SK-N-SH (cell line): ENCODE data around the gene FAT3. TPM values are rescaled to one million over a fixed set of nuclear protein-coding genes. Genes with fewer than 3 reads are reported as not detected.

Source experiments
- CTCF ChIA-PET: fragments of 300-600, 350-600 bp; formaldehyde crosslinking; extraction: SDS; loops from one replicate; lab custom pipeline; 2021; lab: Yijun Ruan, JAX
- POLR2A ChIA-PET: fragments of 350-600 bp; sonication (Branson Sonifier 250); formaldehyde crosslinking; extraction: SDS; loops from one replicate; lab custom pipeline; 2020; ENCODE audit warnings: antibody characterized with exemption, inconsistent platforms; lab: Yijun Ruan, JAX
- DNase-seq: peaks from one replicate; pipeline ENCODE4 v3.0.0; 2012
- H2AFZ ChIP-seq: fragments of 200-600 bp; sonication (generic); 2 replicates; pipeline ENCODE4 v1.8.1; 2016; ENCODE audit warnings: antibody characterized with exemption, mild to moderate bottlenecking, low read depth
- H3F3A ChIP-seq: fragments of 200-600 bp; sonication (generic); replicated peaks from 2 replicates; pipeline ENCODE3; 2016; ENCODE audit warnings: antibody characterized with exemption, mild to moderate bottlenecking; ENCODE audit not compliant: insufficient read depth
- H3K27ac ChIP-seq, 2 experiments: fragments of 200-500 bp in 1 of 2; fragments of 200-600 bp in 1 of 2; sonication (Bioruptor generic) in 1 of 2; sonication (generic), shearing (Covaris generic) in 1 of 2; 2 replicates each; pipeline versions ENCODE4 v1.5.1 to v1.6.1; 2014 to 2016; ENCODE audit warnings: low read depth in 2 of 2, inconsistent platforms in 1 of 2, low read length in 1 of 2, mild to moderate bottlenecking in 1 of 2, mixed read lengths in 1 of 2
- H3K27me3 ChIP-seq: fragments of 200-600 bp; sonication (generic), shearing (Covaris generic); 2 replicates; pipeline ENCODE4 v1.6.1; 2016; ENCODE audit warnings: mixed run types; ENCODE audit not compliant: insufficient read depth
- H3K36me3 ChIP-seq, 2 experiments: fragments of 200-500 bp in 1 of 2; fragments of 200-600 bp in 1 of 2; sonication (Bioruptor generic) in 1 of 2; sonication (generic) in 1 of 2; replicated peaks in 1 of 2; 2 replicates each; pipeline versions ENCODE3 to v1.5.1; 2014 to 2016; ENCODE audit warnings: low read length in 1 of 2, mild to moderate bottlenecking in 1 of 2; ENCODE audit not compliant: insufficient read depth in 2 of 2, control insufficient read depth in 1 of 2
- H3K4me1 ChIP-seq, 2 experiments: fragments of 200-500 bp in 1 of 2; fragments of 200-600 bp in 1 of 2; sonication (Bioruptor generic) in 1 of 2; sonication (generic), shearing (Covaris generic) in 1 of 2; 2 replicates each; pipeline versions ENCODE4 v1.5.1 to v1.6.1; 2014 to 2016; ENCODE audit warnings: low read depth in 1 of 2, low read length in 1 of 2, mixed run types in 1 of 2; ENCODE audit not compliant: insufficient read depth in 2 of 2, control insufficient read depth in 1 of 2
- H3K4me2 ChIP-seq: fragments of 200-600 bp; sonication (generic), shearing (Covaris generic); 2 replicates; pipeline ENCODE4 v1.6.1; 2017; ENCODE audit warnings: mixed run types
- H3K4me3 ChIP-seq, 2 experiments: fragments of 200-500 bp in 1 of 2; fragments of 200-600 bp in 1 of 2; sonication (Bioruptor generic) in 1 of 2; sonication (generic), shearing (Covaris generic) in 1 of 2; 2 replicates each; pipeline versions ENCODE4 v1.5.1 to v1.8.1; 2014 to 2016; ENCODE audit warnings: low read depth in 2 of 2, inconsistent platforms in 1 of 2, low read length in 1 of 2, mild to moderate bottlenecking in 1 of 2, mixed read lengths in 1 of 2, moderate library complexity in 1 of 2
- H3K79me2 ChIP-seq: fragments of 200-600 bp; sonication (generic); 2 replicates; pipeline ENCODE4 v1.8.1; 2017; ENCODE audit warnings: mild to moderate bottlenecking; ENCODE audit not compliant: insufficient read depth
- H3K9ac ChIP-seq: fragments of 200-600 bp; sonication (generic); 2 replicates; pipeline ENCODE4 v1.6.1; 2017; ENCODE audit warnings: mixed run types
- H3K9me2 ChIP-seq: fragments of 200-600 bp; sonication (generic); 2 replicates; pipeline ENCODE4 v1.6.1; 2017; ENCODE audit warnings: mixed run types
- H3K9me3 ChIP-seq: fragments of 200-600 bp; sonication (generic); 2 replicates; pipeline ENCODE4 v1.6.1; 2017; ENCODE audit warnings: mixed run types, mild to moderate bottlenecking, moderate library complexity
- H4K20me1 ChIP-seq: fragments of 200-600 bp; sonication (generic); 2 replicates; pipeline ENCODE4 v1.6.1; 2017; ENCODE audit warnings: mild to moderate bottlenecking, mixed run types; ENCODE audit not compliant: insufficient read depth
- CTCF ChIP-seq: fragments of 200-600 bp; sonication (generic); IDR thresholded peaks from 2 replicates; pipeline ENCODE4 v1.6.1; 2017; ENCODE audit warnings: antibody characterized with exemption, mild to moderate bottlenecking, moderate library complexity
- EZH2phosphoT487 ChIP-seq: fragments of 200-600 bp; sonication (generic); IDR thresholded peaks from 2 replicates; pipeline ENCODE4 v1.6.1; 2017; ENCODE audit warnings: low read depth, mixed run types, mild to moderate bottlenecking, antibody characterized with exemption, moderate library complexity, borderline replicate concordance
- FOSL2 ChIP-seq: IDR thresholded peaks from 2 replicates; pipeline ENCODE4 v1.4.0; 2012; ENCODE audit warnings: low read depth, mild to moderate bottlenecking, moderate library complexity, borderline replicate concordance
- FOXJ3 ChIP-seq: sonication (generic); formaldehyde crosslinking; IDR thresholded peaks from 2 replicates; pipeline ENCODE4 v1.5.1; 2020; ENCODE audit warnings: mild to moderate bottlenecking, missing genetic modification reagents
- GATA2 ChIP-seq: sonication (generic); formaldehyde crosslinking; IDR thresholded peaks from 2 replicates; pipeline ENCODE4 v1.5.0; 2020; ENCODE audit warnings: mild to moderate bottlenecking, missing genetic modification reagents
- MXI1 ChIP-seq: IDR thresholded peaks from 2 replicates; pipeline ENCODE4 v1.6.1; 2012; ENCODE audit warnings: mild to moderate bottlenecking, low read depth, low read length, improper control_type of control experiment
- NRF1 ChIP-seq: IDR thresholded peaks from 2 replicates; pipeline ENCODE4 v1.6.1; 2012; ENCODE audit warnings: low read depth, mild to moderate bottlenecking, low read length
- POLR2AphosphoS5 ChIP-seq: IDR thresholded peaks from 2 replicates; pipeline ENCODE4 v1.6.1; 2012; ENCODE audit warnings: low read depth, low read length
- RAD21 ChIP-seq: IDR thresholded peaks from 2 replicates; pipeline ENCODE4 v1.6.1; 2012; ENCODE audit warnings: mild to moderate bottlenecking, low read length
- SIN3A ChIP-seq: IDR thresholded peaks from 2 replicates; pipeline ENCODE4 v1.6.1; 2012; ENCODE audit warnings: low read depth, mild to moderate bottlenecking, low read length, moderate library complexity, borderline replicate concordance
- SMC3 ChIP-seq: IDR thresholded peaks from 2 replicates; pipeline ENCODE4 v1.6.1; 2012; ENCODE audit warnings: low read depth, low read length, improper control_type of control experiment
- TAF1 ChIP-seq: IDR thresholded peaks from 2 replicates; pipeline ENCODE4 v1.6.1; 2012; ENCODE audit warnings: low read depth, mild to moderate bottlenecking, low read length, moderate library complexity, borderline replicate concordance
- USF1 ChIP-seq: IDR thresholded peaks from 2 replicates; pipeline ENCODE4 v1.4.0; 2012; ENCODE audit warnings: low read depth, borderline replicate concordance
- ZBTB33 ChIP-seq: IDR thresholded peaks from 2 replicates; pipeline ENCODE4 v1.4.0; 2012; ENCODE audit warnings: low read depth, borderline replicate concordance
- WGBS: methylation state at CpG from one replicate; pipeline ENCODE4 v1.1.6; 2017; ENCODE audit warnings: low lambda C conversion rate; 5-methylcytosine and 5-hydroxymethylcytosine counted together
- polyA plus RNA-seq, 3 experiments: library from polyadenylated mRNA; depleted of rRNA; stranded (reverse); fragments of >200 nt; gene quantifications; 2 replicates each; pipeline ENCODE4 v1.2.3, GENCODE V29; 2012

Gene FAT3
- polyA plus RNA-seq, 1 of the 3 experiments (the other 2 are of a cell fraction) = 0.87 TPM

GRCh38 chr11:92211576-92212167, 12.9 kb upstream of the FAT3 start:
- Histone ChIP-seq H3K27ac (no peak overlapping the region), H4K20me1 (no peaks in the 10 kb centered on the region), H3K79me2 (no peaks in the 10 kb centered on the region), H3K4me1 (peaks cover 0 to 4% of the 10 kb centered on the region in 2 experiments; a peak in 2 of 4 replicates), H3K9me2 (no peaks in the 10 kb centered on the region), H3F3A (no peaks in the 10 kb centered on the region), H3K27me3 (no peaks in the 10 kb centered on the region), H2AFZ (no peak overlapping the region), H3K9ac (no peak overlapping the region), H3K4me3 (no peak overlapping the region), H3K4me2 (no peak overlapping the region), H3K36me3 (no peaks in the 10 kb centered on the region), H3K9me3 (no peaks in the 10 kb centered on the region)
- ChIA-PET CTCF (interaction anchor here (0.6 to 1.2 kb wide), 12 partner anchors 11 to 943 kb away, joined by 3 to 7 read pairs (median 3); no protein-coding TSS in a partner anchor), POLR2A (no interaction called here)
- 56% methylated on average over 5 of the region's 5 CpGs for WGBS
- peak; percentile 55 for DNase-seq
- peak; percentile 48 for TF ChIP-seq CTCF
- TF ChIP-seq RAD21 = peak; percentile 81
- no peak for TF ChIP-seq SIN3A
- peak; percentile 86 for TF ChIP-seq SMC3
- TF ChIP-seq MXI1 = peak; percentile 59; the same call in 1 of the 2 replicates

GRCh38 chr11:92212530-92212929, 12.1 kb upstream of the FAT3 start:
- Histone ChIP-seq H3K4me2 (no peak overlapping the region), H3K4me1 (peaks cover 0 to 4% of the 10 kb centered on the region in 2 experiments; a peak in 2 of 4 replicates), H4K20me1 (no peaks in the 10 kb centered on the region), H3K36me3 (no peaks in the 10 kb centered on the region), H3K4me3 (no peak overlapping the region), H3F3A (no peaks in the 10 kb centered on the region), H3K27ac (no peak overlapping the region), H3K27me3 (no peaks in the 10 kb centered on the region), H3K9me2 (no peaks in the 10 kb centered on the region), H3K9me3 (no peaks in the 10 kb centered on the region), H2AFZ (no peak overlapping the region), H3K79me2 (no peaks in the 10 kb centered on the region), H3K9ac (no peak overlapping the region)
- no peak for DNase-seq
- TF ChIP-seq TAF1 = no peak
- no peak for TF ChIP-seq ZBTB33
- no peak for TF ChIP-seq MXI1
- no peak for TF ChIP-seq GATA2
- no peak for TF ChIP-seq USF1
- TF ChIP-seq NRF1 = no peak
- TF ChIP-seq POLR2AphosphoS5 = no peak
- TF ChIP-seq FOSL2 = no peak
- no peak for TF ChIP-seq EZH2phosphoT487
- TF ChIP-seq FOXJ3 = no peak
- WGBS = 33% methylated on average over 1 of the region's 1 CpG
- ChIA-PET CTCF (no interaction called here), POLR2A (no interaction called here)
